Measurements from ENCODE around the gene KCNK10. TPM values are rescaled to one million over a fixed set of nuclear protein-coding genes. Genes with fewer than 3 reads are reported as not detected.
A peak's percentile ranks its signal among the peaks of the same experiment; 100 is the strongest.

The KCNK10 gene, protein sequence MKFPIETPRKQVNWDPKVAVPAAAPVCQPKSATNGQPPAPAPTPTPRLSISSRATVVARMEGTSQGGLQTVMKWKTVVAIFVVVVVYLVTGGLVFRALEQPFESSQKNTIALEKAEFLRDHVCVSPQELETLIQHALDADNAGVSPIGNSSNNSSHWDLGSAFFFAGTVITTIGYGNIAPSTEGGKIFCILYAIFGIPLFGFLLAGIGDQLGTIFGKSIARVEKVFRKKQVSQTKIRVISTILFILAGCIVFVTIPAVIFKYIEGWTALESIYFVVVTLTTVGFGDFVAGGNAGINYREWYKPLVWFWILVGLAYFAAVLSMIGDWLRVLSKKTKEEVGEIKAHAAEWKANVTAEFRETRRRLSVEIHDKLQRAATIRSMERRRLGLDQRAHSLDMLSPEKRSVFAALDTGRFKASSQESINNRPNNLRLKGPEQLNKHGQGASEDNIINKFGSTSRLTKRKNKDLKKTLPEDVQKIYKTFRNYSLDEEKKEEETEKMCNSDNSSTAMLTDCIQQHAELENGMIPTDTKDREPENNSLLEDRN
- total RNA-seq (not detected), polyA plus RNA-seq (not detected)
- long read RNA-seq, donor 1 = 0 reads
- long read RNA-seq, donor 2 = 0 reads

DNA sequence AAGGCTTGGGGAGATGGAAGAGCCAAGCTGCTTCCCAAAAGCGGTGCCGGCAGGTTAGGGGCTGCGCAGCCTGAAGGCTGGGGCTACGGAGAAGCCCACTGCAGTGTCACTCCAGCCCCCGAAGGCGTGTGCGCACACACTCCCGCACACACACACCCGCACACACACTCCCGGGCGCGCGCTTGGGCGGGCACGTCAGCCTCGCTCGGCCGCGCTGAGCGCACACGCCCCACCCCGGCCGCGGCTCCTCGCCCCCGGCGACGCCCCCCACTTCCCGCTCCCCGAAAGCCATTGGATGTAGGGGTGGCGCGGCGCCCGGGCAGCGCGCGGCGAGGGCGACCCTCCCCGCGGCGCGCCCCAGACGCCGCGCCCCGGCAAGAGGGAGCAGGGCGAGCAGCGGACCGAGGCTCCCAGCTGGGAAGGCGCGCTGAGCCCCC, at the start of gene KCNK10:
Gene KCNK10, minus strand, starts transcription at position 184 of the 437 bp plus-strand sequence. CDS start 471 bp downstream, outside the sequence.
- DNase-seq (no peak), ATAC-seq (ENCODE audit: low FRiP score) (no peak)
- Histone ChIP-seq H3K4me3 (ENCODE audit: low read length in 2 of 2) (peak within 1 kb of the TSS in 1 of 2 donors; percentile 6), H3K36me3 (ENCODE audit: control insufficient read depth in 1 of 2, insufficient read depth in 2 of 2, low read length in 1 of 2) (no peaks in the 10 kb centered on the region), H3K4me1 (ENCODE audit: control insufficient read depth in 1 of 2, insufficient read depth in 2 of 2, low read length in 2 of 2) (no peaks in the 10 kb centered on the region), H3K27ac (ENCODE audit: low read depth in 1 of 2, low read length in 2 of 2) (no peak within 1 kb of the TSS), H3K27me3 (ENCODE audit: control insufficient read depth in 1 of 2, insufficient read depth in 2 of 2, low read length in 1 of 2) (peaks cover 0 to 4% of the 10 kb centered on the region in 2 donors), H3K9me3 (ENCODE audit: control insufficient read depth, low read length) (no peaks in the 10 kb centered on the region)
- intact Hi-C loops (cut with DNase I) = no loop called here
- 1 to 2% methylated on average over 18 to 52 of the region's 52 CpGs for WGBS, 2 donors

DNA sequence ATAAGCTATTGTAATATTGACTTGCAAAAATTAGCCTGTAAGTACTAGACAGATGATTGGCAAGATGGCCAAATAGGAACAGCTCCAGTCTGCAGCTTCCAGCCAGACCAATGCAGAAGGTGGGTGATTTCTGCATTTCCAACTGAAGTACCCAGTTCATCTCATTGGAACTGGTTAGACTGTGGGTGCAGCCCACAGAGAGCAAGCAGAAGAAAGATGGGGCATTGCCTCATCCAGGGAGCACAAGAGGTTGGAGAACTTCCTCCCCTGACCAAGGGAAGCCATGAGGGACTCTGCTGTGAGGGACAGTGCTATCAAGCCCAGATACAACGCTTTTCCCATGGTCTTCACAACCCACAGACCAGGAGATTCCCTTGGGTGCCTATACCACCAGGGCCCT, 46.4 kb upstream of the KCNK10 start:
- ATAC-seq (ENCODE audit: low FRiP score) (no peak), DNase-seq (no peak)
- Histone ChIP-seq H3K4me1 (ENCODE audit: control insufficient read depth in 1 of 2, insufficient read depth in 2 of 2, low read length in 2 of 2) (no peaks in the 10 kb centered on the region), H3K27ac (ENCODE audit: low read depth in 1 of 2, low read length in 2 of 2) (no peak overlapping the region), H3K9me3 (ENCODE audit: control insufficient read depth, low read length) (peaks cover 3% of the 10 kb centered on the region), H3K4me3 (ENCODE audit: low read length in 2 of 2) (no peak overlapping the region), H3K36me3 (ENCODE audit: control insufficient read depth in 1 of 2, insufficient read depth in 2 of 2, low read length in 1 of 2) (no peaks in the 10 kb centered on the region), H3K27me3 (ENCODE audit: control insufficient read depth in 1 of 2, insufficient read depth in 2 of 2, low read length in 1 of 2) (no peaks in the 10 kb centered on the region)
- intact Hi-C loops (cut with DNase I) = no loop called here
- WGBS, 2 donors = 52 to 54% methylated on average over 1 of the region's 1 CpG

DNA sequence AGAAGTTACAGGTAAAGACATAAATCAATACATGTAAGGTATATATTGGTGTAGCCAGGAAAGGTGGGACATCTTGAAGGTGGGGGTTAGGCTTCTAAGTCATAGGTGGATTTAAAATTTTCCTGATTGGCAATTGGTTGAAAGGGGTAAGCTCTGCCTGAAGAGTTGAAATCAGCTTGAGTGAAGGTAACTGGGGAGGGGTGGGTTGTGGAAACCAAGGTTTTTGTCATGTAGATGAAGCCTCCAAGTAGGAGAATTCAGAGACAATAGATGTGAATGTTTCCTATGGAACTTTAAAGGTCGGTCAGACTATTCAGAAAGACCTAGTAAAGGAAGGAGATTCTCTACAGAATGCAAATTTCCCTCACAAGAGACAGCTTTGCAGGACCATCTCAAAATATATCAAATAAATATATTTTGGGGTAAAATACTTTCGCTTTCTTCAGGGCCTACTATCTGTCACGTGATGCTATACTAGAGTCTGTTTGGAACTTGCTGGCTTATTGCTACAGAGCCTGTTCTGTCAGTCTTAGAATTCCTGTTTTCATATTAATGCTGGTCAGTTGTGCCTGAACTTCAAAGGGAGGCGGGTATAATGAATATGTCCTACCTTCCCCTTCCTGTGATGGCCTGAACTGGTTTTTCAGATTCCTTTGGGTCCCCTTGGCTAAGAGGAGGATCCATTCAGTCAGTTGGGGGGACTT, 41.8 kb upstream of the KCNK10 start:
- no peaks in the 10 kb centered on the region for H3K4me1 ChIP-seq (ENCODE audit: control insufficient read depth in 1 of 2, insufficient read depth in 2 of 2, low read length in 2 of 2)
- no peaks in the 10 kb centered on the region for H3K36me3 ChIP-seq (ENCODE audit: control insufficient read depth in 1 of 2, insufficient read depth in 2 of 2, low read length in 1 of 2)
- WGBS, 2 donors = 56 to 61% methylated on average over 4 of the region's 4 CpGs
- H3K27ac ChIP-seq (ENCODE audit: low read depth in 1 of 2, low read length in 2 of 2) = no peak overlapping the region
- H3K4me3 ChIP-seq (ENCODE audit: low read length in 2 of 2) = no peak overlapping the region
- intact Hi-C loops (cut with DNase I) = no loop called here
- no peaks in the 10 kb centered on the region for H3K27me3 ChIP-seq (ENCODE audit: control insufficient read depth in 1 of 2, insufficient read depth in 2 of 2, low read length in 1 of 2)
- ATAC-seq (ENCODE audit: low FRiP score) (no peak), DNase-seq (no peak)
- peaks cover 3% of the 10 kb centered on the region for H3K9me3 ChIP-seq (ENCODE audit: control insufficient read depth, low read length)

DNA sequence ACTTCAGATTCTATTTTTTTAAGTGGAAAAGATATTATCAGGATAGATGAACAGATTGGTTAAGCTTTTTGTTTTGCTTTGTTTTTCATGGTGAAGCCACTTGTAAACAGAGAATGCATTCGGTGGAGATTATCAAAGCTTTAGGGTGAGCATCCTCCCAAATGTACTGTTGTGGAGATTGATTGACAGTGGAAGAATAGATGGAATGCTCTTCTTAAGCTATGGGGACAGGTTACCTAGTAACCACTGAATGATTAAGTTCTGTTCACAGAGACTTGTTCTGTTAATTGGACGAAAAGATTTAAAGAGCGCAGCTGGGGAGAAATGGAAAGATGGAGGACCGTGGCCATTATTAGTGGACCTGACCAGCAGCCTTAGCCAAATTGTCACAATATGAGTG, 40.6 kb upstream of the KCNK10 start:
- no peak overlapping the region for H3K27ac ChIP-seq (ENCODE audit: low read depth in 1 of 2, low read length in 2 of 2)
- DNase-seq (no peak), ATAC-seq (ENCODE audit: low FRiP score) (no peak)
- WGBS, 2 donors = 68 to 86% methylated on average over 4 of the region's 4 CpGs
- no peaks in the 10 kb centered on the region for H3K27me3 ChIP-seq (ENCODE audit: control insufficient read depth in 1 of 2, insufficient read depth in 2 of 2, low read length in 1 of 2)
- H3K9me3 ChIP-seq (ENCODE audit: control insufficient read depth, low read length) = no peaks in the 10 kb centered on the region
- no peak overlapping the region for H3K4me3 ChIP-seq (ENCODE audit: low read length in 2 of 2)
- intact Hi-C loops (cut with DNase I) = no loop called here
- no peaks in the 10 kb centered on the region for H3K4me1 ChIP-seq (ENCODE audit: control insufficient read depth in 1 of 2, insufficient read depth in 2 of 2, low read length in 2 of 2)
- no peaks in the 10 kb centered on the region for H3K36me3 ChIP-seq (ENCODE audit: control insufficient read depth in 1 of 2, insufficient read depth in 2 of 2, low read length in 1 of 2)

DNA sequence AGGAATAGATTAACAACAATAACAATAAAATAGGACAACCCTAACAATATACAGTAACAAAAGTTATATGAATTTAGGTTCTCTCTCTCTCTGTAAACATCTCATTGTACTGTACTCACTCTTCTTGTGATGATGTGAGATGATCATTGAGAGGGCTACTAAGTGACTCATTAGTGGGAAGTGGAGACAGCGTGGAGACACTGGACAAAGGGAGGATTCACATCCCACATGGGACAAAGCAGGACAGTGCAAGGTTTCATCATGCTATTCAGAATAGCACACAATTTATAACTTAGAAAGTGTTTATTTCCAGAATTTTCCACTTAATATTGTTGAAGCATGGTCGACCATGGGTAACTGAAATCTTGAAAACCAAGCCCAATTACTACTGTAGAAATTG, 36.4 kb upstream of the KCNK10 start:
- Histone ChIP-seq H3K4me3 (ENCODE audit: low read length in 2 of 2) (no peak overlapping the region), H3K9me3 (ENCODE audit: control insufficient read depth, low read length) (no peaks in the 10 kb centered on the region), H3K4me1 (ENCODE audit: control insufficient read depth in 1 of 2, insufficient read depth in 2 of 2, low read length in 2 of 2) (no peaks in the 10 kb centered on the region), H3K36me3 (ENCODE audit: control insufficient read depth in 1 of 2, insufficient read depth in 2 of 2, low read length in 1 of 2) (no peaks in the 10 kb centered on the region), H3K27ac (ENCODE audit: low read depth in 1 of 2, low read length in 2 of 2) (no peak overlapping the region), H3K27me3 (ENCODE audit: control insufficient read depth in 1 of 2, insufficient read depth in 2 of 2, low read length in 1 of 2) (no peaks in the 10 kb centered on the region)
- DNase-seq = no peak
- intact Hi-C loops (cut with DNase I) = no loop called here
- no peak for ATAC-seq (ENCODE audit: low FRiP score)
- 56 to 64% methylated on average over 2 of the region's 2 CpGs for WGBS, 2 donors

DNA sequence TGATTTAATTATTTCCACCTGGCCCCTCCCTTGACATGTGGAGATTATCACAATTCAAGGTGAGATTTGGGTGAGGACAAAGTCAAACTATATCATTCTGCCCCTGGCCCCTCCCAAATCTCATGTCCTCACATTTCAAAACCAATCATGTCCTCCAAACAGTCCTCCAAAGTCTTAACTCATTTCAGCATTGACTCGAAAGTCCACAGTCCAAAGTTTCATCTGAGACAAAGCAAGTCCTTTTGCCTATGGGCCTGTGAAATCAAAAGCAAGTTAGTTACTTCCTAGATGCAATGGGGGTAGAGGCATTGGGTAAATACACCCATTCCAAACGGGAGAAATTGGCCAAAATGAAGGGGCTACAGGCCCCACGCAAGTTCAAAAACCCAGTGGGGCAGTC, 31.3 kb upstream of the KCNK10 start:
- DNase-seq = no peak
- ATAC-seq (ENCODE audit: low FRiP score) = no peak
- intact Hi-C loops (cut with DNase I) = no loop called here
- WGBS, 2 donors = 68 to 81% methylated on average over 3 of the region's 3 CpGs
- no peaks in the 10 kb centered on the region for H3K4me1 ChIP-seq (ENCODE audit: control insufficient read depth in 1 of 2, insufficient read depth in 2 of 2, low read length in 2 of 2)
- no peak overlapping the region for H3K4me3 ChIP-seq (ENCODE audit: low read length in 2 of 2)
- H3K9me3 ChIP-seq (ENCODE audit: control insufficient read depth, low read length) = no peaks in the 10 kb centered on the region
- H3K36me3 ChIP-seq (ENCODE audit: control insufficient read depth in 1 of 2, insufficient read depth in 2 of 2, low read length in 1 of 2) = no peaks in the 10 kb centered on the region
- H3K27ac ChIP-seq (ENCODE audit: low read depth in 1 of 2, low read length in 2 of 2) = no peak overlapping the region
- no peaks in the 10 kb centered on the region for H3K27me3 ChIP-seq (ENCODE audit: control insufficient read depth in 1 of 2, insufficient read depth in 2 of 2, low read length in 1 of 2)

DNA sequence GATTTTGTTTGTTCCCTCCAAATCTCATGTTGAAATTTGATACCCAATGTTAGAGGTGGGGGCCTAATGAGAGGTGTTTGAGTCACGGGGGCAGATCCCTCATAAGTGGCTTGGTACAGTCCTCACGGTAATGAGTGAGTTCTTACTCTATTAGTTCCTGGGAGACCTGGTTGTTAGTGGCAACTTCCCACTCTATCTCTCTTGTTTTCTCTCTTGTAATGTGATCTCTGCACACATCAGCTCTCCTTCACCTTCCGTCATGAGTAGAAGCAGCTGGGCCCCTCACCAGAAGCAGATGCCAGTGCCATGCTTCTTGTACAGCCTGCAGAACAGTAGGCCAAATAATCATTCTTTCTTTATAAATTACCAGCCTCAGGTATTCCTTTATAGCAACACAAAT, 29.6 kb upstream of the KCNK10 start:
- DNase-seq = no peak
- H3K9me3 ChIP-seq (ENCODE audit: control insufficient read depth, low read length) = no peaks in the 10 kb centered on the region
- ATAC-seq (ENCODE audit: low FRiP score) = no peak
- intact Hi-C loops (cut with DNase I) = no loop called here
- no peaks in the 10 kb centered on the region for H3K27me3 ChIP-seq (ENCODE audit: control insufficient read depth in 1 of 2, insufficient read depth in 2 of 2, low read length in 1 of 2)
- no peaks in the 10 kb centered on the region for H3K4me1 ChIP-seq (ENCODE audit: control insufficient read depth in 1 of 2, insufficient read depth in 2 of 2, low read length in 2 of 2)
- 38 to 48% methylated on average over 3 of the region's 3 CpGs for WGBS, 2 donors
- H3K36me3 ChIP-seq (ENCODE audit: control insufficient read depth in 1 of 2, insufficient read depth in 2 of 2, low read length in 1 of 2) = no peaks in the 10 kb centered on the region
- H3K27ac ChIP-seq (ENCODE audit: low read depth in 1 of 2, low read length in 2 of 2) = no peak overlapping the region
- H3K4me3 ChIP-seq (ENCODE audit: low read length in 2 of 2) = no peak overlapping the region

DNA sequence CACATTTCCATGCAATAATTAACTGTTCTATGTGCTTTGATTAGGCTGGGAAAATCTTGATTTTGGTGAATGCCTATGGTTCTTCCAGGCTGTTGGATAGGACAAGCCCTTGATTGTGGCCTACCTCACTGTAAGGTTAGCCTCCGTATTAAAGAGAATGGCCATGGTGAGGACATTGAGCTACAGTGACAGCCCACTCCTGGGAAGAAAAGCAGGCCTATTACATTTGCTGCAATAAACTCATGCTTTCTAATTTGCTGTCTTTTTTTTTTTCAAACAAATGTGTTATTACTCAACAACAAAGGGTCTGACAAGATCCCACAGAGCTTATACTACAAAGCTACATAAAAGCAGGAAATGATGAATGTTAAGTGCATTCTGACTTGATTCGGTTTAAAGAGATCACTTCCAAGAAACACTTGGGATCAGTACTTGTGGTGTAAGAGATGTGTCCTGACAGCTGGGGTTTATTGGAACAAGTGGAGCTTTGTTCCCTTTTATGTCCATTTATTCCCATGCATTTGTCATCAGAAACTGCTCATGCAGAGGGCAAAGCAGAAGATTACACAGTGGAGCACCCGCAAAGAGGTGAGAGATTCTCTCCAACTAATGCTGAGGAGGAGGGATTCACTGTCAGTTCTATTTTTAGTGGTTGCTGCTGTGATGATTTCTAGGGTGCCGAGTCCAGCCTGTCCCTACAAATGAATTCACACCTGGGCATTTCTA, 29.1 kb upstream of the KCNK10 start:
- WGBS, 2 donors = 65 to 72% methylated on average over 4 of the region's 4 CpGs
- H3K27ac ChIP-seq (ENCODE audit: low read depth in 1 of 2, low read length in 2 of 2) = no peak overlapping the region
- intact Hi-C loops (cut with DNase I) = no loop called here
- no peak overlapping the region for H3K4me3 ChIP-seq (ENCODE audit: low read length in 2 of 2)
- H3K9me3 ChIP-seq (ENCODE audit: control insufficient read depth, low read length) = no peaks in the 10 kb centered on the region
- ATAC-seq (ENCODE audit: low FRiP score) (no peak), DNase-seq (no peak)
- H3K36me3 ChIP-seq (ENCODE audit: control insufficient read depth in 1 of 2, insufficient read depth in 2 of 2, low read length in 1 of 2) = no peaks in the 10 kb centered on the region
- no peaks in the 10 kb centered on the region for H3K27me3 ChIP-seq (ENCODE audit: control insufficient read depth in 1 of 2, insufficient read depth in 2 of 2, low read length in 1 of 2)
- H3K4me1 ChIP-seq (ENCODE audit: control insufficient read depth in 1 of 2, insufficient read depth in 2 of 2, low read length in 2 of 2) = no peaks in the 10 kb centered on the region

All from aorta (tissue), 5 donors.